Activated CD4-positive, alpha-beta T cell treated with anti-CD3 and anti-CD28 coated beads for 4 hours (primary cell): ENCODE data around the gene MEP1B.
"Not testable (repeated sequence)": the region's sequence is repeated elsewhere in the genome, so short reads cannot be mapped to it uniquely, and the experiment has no call there.

ENCODE experiments used
- DNase-seq, 2 donors: peaks; one replicate each; pipeline ENCODE4 v3.0.0-alpha.2; 2020

MEP1B gene

GRCh38 chr18:32209685-32210445 lies 20.0 kb downstream of the MEP1B start:
- DNase-seq = no peak

- no peak for DNase-seq
Observed at GRCh38 chr18:32213693-32214092, 23.9 kb downstream of the MEP1B start.

- DNase-seq = no peak
Observed at GRCh38 chr18:32216390-32216789, 26.6 kb downstream of the MEP1B start.

GRCh38 chr18:32219431-32220018 lies 29.7 kb downstream of the MEP1B start:
- no peak for DNase-seq

- not testable (repeated sequence) for DNase-seq
Observed at GRCh38 chr18:32233348-32233747, 43.5 kb downstream of the MEP1B start.

GRCh38 chr18:32237049-32237448 lies 47.2 kb downstream of the MEP1B start:
- no peak for DNase-seq

GRCh38 chr18:32238635-32239268 lies 48.9 kb downstream of the MEP1B start:
- no peak for DNase-seq

- no peak for DNase-seq
Observed at GRCh38 chr18:32242395-32242794, 52.6 kb downstream of the MEP1B start.

- no peak for DNase-seq
Observed at GRCh38 chr18:32243358-32243757, 53.5 kb downstream of the MEP1B start.

- DNase-seq = no peak
Observed at GRCh38 chr18:32244881-32245280, 55.0 kb downstream of the MEP1B start.

GRCh38 chr18:32249147-32249929 lies 59.5 kb downstream of the MEP1B start:
- no peak for DNase-seq

- DNase-seq = no peak
Observed at GRCh38 chr18:32251466-32251865, 61.6 kb downstream of the MEP1B start.

- DNase-seq = no peak
Observed at GRCh38 chr18:32252141-32252860, 62.5 kb downstream of the MEP1B start.

GRCh38 chr18:32255570-32255969 lies 65.7 kb downstream of the MEP1B start:
- DNase-seq = no peak

GRCh38 chr18:32257084-32257785 lies 67.4 kb downstream of the MEP1B start:
- DNase-seq = no peak

- no peak for DNase-seq
Observed at GRCh38 chr18:32258148-32258547, 68.3 kb downstream of the MEP1B start.

GRCh38 chr18:32258558-32259204 lies 68.8 kb downstream of the MEP1B start:
- DNase-seq = no peak

GRCh38 chr18:32259553-32259952 lies 69.7 kb downstream of the MEP1B start:
- DNase-seq = no peak

- no peak for DNase-seq
Observed at GRCh38 chr18:32261003-32261402, 71.2 kb downstream of the MEP1B start.

- DNase-seq = no peak
Observed at GRCh38 chr18:32262092-32262491, 72.3 kb downstream of the MEP1B start.

GRCh38 chr18:32264401-32264800 lies 74.6 kb downstream of the MEP1B start:
- DNase-seq = no peak

GRCh38 chr18:32267463-32267862 lies 77.6 kb downstream of the MEP1B start:
- DNase-seq = no peak
